SK-N-SH (cell line): ENCODE measurements around the gene HAAO. TPM values are rescaled to one million over a fixed set of nuclear protein-coding genes. Genes with fewer than 3 reads are reported as not detected.

Source experiments
- CTCF ChIA-PET: fragments of 300-600, 350-600 bp; formaldehyde crosslinking; extraction: SDS; loops from one replicate; lab custom pipeline; 2021; lab: Yijun Ruan, JAX
- POLR2A ChIA-PET: fragments of 350-600 bp; sonication (Branson Sonifier 250); formaldehyde crosslinking; extraction: SDS; loops from one replicate; lab custom pipeline; 2020; ENCODE audit warnings: antibody characterized with exemption, inconsistent platforms; lab: Yijun Ruan, JAX
- DNase-seq: peaks from one replicate; pipeline ENCODE4 v3.0.0; 2012
- H2AFZ ChIP-seq: fragments of 200-600 bp; sonication (generic); 2 replicates; pipeline ENCODE4 v1.8.1; 2016; ENCODE audit warnings: antibody characterized with exemption, mild to moderate bottlenecking, low read depth
- H3F3A ChIP-seq: fragments of 200-600 bp; sonication (generic); replicated peaks from 2 replicates; pipeline ENCODE3; 2016; ENCODE audit warnings: antibody characterized with exemption, mild to moderate bottlenecking; ENCODE audit not compliant: insufficient read depth
- H3K27ac ChIP-seq, 2 experiments: fragments of 200-500 bp in 1 of 2; fragments of 200-600 bp in 1 of 2; sonication (Bioruptor generic) in 1 of 2; sonication (generic), shearing (Covaris generic) in 1 of 2; 2 replicates each; pipeline versions ENCODE4 v1.5.1 to v1.6.1; 2014 to 2016; ENCODE audit warnings: low read depth in 2 of 2, inconsistent platforms in 1 of 2, low read length in 1 of 2, mild to moderate bottlenecking in 1 of 2, mixed read lengths in 1 of 2
- H3K27me3 ChIP-seq: fragments of 200-600 bp; sonication (generic), shearing (Covaris generic); 2 replicates; pipeline ENCODE4 v1.6.1; 2016; ENCODE audit warnings: mixed run types; ENCODE audit not compliant: insufficient read depth
- H3K36me3 ChIP-seq, 2 experiments: fragments of 200-500 bp in 1 of 2; fragments of 200-600 bp in 1 of 2; sonication (Bioruptor generic) in 1 of 2; sonication (generic) in 1 of 2; replicated peaks in 1 of 2; 2 replicates each; pipeline versions ENCODE3 to v1.5.1; 2014 to 2016; ENCODE audit warnings: low read length in 1 of 2, mild to moderate bottlenecking in 1 of 2; ENCODE audit not compliant: insufficient read depth in 2 of 2, control insufficient read depth in 1 of 2
- H3K4me1 ChIP-seq, 2 experiments: fragments of 200-500 bp in 1 of 2; fragments of 200-600 bp in 1 of 2; sonication (Bioruptor generic) in 1 of 2; sonication (generic), shearing (Covaris generic) in 1 of 2; 2 replicates each; pipeline versions ENCODE4 v1.5.1 to v1.6.1; 2014 to 2016; ENCODE audit warnings: low read depth in 1 of 2, low read length in 1 of 2, mixed run types in 1 of 2; ENCODE audit not compliant: insufficient read depth in 2 of 2, control insufficient read depth in 1 of 2
- H3K4me2 ChIP-seq: fragments of 200-600 bp; sonication (generic), shearing (Covaris generic); 2 replicates; pipeline ENCODE4 v1.6.1; 2017; ENCODE audit warnings: mixed run types
- H3K4me3 ChIP-seq, 2 experiments: fragments of 200-500 bp in 1 of 2; fragments of 200-600 bp in 1 of 2; sonication (Bioruptor generic) in 1 of 2; sonication (generic), shearing (Covaris generic) in 1 of 2; 2 replicates each; pipeline versions ENCODE4 v1.5.1 to v1.8.1; 2014 to 2016; ENCODE audit warnings: low read depth in 2 of 2, inconsistent platforms in 1 of 2, low read length in 1 of 2, mild to moderate bottlenecking in 1 of 2, mixed read lengths in 1 of 2, moderate library complexity in 1 of 2
- H3K79me2 ChIP-seq: fragments of 200-600 bp; sonication (generic); 2 replicates; pipeline ENCODE4 v1.8.1; 2017; ENCODE audit warnings: mild to moderate bottlenecking; ENCODE audit not compliant: insufficient read depth
- H3K9ac ChIP-seq: fragments of 200-600 bp; sonication (generic); 2 replicates; pipeline ENCODE4 v1.6.1; 2017; ENCODE audit warnings: mixed run types
- H3K9me2 ChIP-seq: fragments of 200-600 bp; sonication (generic); 2 replicates; pipeline ENCODE4 v1.6.1; 2017; ENCODE audit warnings: mixed run types
- H3K9me3 ChIP-seq: fragments of 200-600 bp; sonication (generic); 2 replicates; pipeline ENCODE4 v1.6.1; 2017; ENCODE audit warnings: mixed run types, mild to moderate bottlenecking, moderate library complexity
- H4K20me1 ChIP-seq: fragments of 200-600 bp; sonication (generic); 2 replicates; pipeline ENCODE4 v1.6.1; 2017; ENCODE audit warnings: mild to moderate bottlenecking, mixed run types; ENCODE audit not compliant: insufficient read depth
- CHD2 ChIP-seq: fragments of 150-350 bp; IDR thresholded peaks from 2 replicates; pipeline ENCODE4 v1.6.1; 2018; ENCODE audit warnings: low read length; ENCODE audit not compliant: partially characterized antibody
- EZH2phosphoT487 ChIP-seq: fragments of 200-600 bp; sonication (generic); IDR thresholded peaks from 2 replicates; pipeline ENCODE4 v1.6.1; 2017; ENCODE audit warnings: low read depth, mixed run types, mild to moderate bottlenecking, antibody characterized with exemption, moderate library complexity, borderline replicate concordance
- FOSL2 ChIP-seq: IDR thresholded peaks from 2 replicates; pipeline ENCODE4 v1.4.0; 2012; ENCODE audit warnings: low read depth, mild to moderate bottlenecking, moderate library complexity, borderline replicate concordance
- GABPA ChIP-seq: IDR thresholded peaks from 2 replicates; pipeline ENCODE4 v1.4.0; 2012; ENCODE audit warnings: low read depth, mild to moderate bottlenecking
- GATA2 ChIP-seq: sonication (generic); formaldehyde crosslinking; IDR thresholded peaks from 2 replicates; pipeline ENCODE4 v1.5.0; 2020; ENCODE audit warnings: mild to moderate bottlenecking, missing genetic modification reagents
- MEF2A ChIP-seq: IDR thresholded peaks from 2 replicates; pipeline ENCODE4 v1.4.0; 2012; ENCODE audit warnings: low read depth, borderline replicate concordance
- NFIC ChIP-seq: IDR thresholded peaks from 2 replicates; pipeline ENCODE4 v1.4.0; 2012; ENCODE audit warnings: borderline replicate concordance
- POLR2AphosphoS5 ChIP-seq: IDR thresholded peaks from 2 replicates; pipeline ENCODE4 v1.6.1; 2012; ENCODE audit warnings: low read depth, low read length
- RCOR1 ChIP-seq: fragments of 150-350 bp; IDR thresholded peaks from 2 replicates; pipeline ENCODE4 v1.6.1; 2017; ENCODE audit warnings: antibody characterized with exemption, low read length
- RFX5 ChIP-seq: IDR thresholded peaks from 2 replicates; pipeline ENCODE4 v1.6.1; 2012; ENCODE audit warnings: mild to moderate bottlenecking, improper control_type of control experiment, low read length
- RXRA ChIP-seq: IDR thresholded peaks from 2 replicates; pipeline ENCODE4 v1.4.0; 2012; ENCODE audit warnings: low read depth, mild to moderate bottlenecking, borderline replicate concordance
- SIN3A ChIP-seq: IDR thresholded peaks from 2 replicates; pipeline ENCODE4 v1.6.1; 2012; ENCODE audit warnings: low read depth, mild to moderate bottlenecking, low read length, moderate library complexity, borderline replicate concordance
- SMC3 ChIP-seq: IDR thresholded peaks from 2 replicates; pipeline ENCODE4 v1.6.1; 2012; ENCODE audit warnings: low read depth, low read length, improper control_type of control experiment
- TCF12 ChIP-seq: IDR thresholded peaks from 2 replicates; pipeline ENCODE4 v1.4.0; 2012
- YY1 ChIP-seq: IDR thresholded peaks from 2 replicates; pipeline ENCODE4 v1.4.0; 2012; ENCODE audit warnings: low read depth, mild to moderate bottlenecking
- WGBS: methylation state at CpG from one replicate; pipeline ENCODE4 v1.1.6; 2017; ENCODE audit warnings: low lambda C conversion rate; 5-methylcytosine and 5-hydroxymethylcytosine counted together
- polyA plus RNA-seq, 3 experiments: library from polyadenylated mRNA; depleted of rRNA; stranded (reverse); fragments of >200 nt; gene quantifications; 2 replicates each; pipeline ENCODE4 v1.2.3, GENCODE V29; 2012
- TF ChIP-seq, protein P1 (sequence below): fragments of 200-600 bp; sonication (generic); IDR thresholded peaks from 2 replicates; pipeline ENCODE4 v1.6.1; 2017; ENCODE audit warnings: antibody characterized with exemption, mild to moderate bottlenecking, moderate library complexity
- TF ChIP-seq, protein P2 (sequence below): fragments of 150-350 bp; IDR thresholded peaks from 2 replicates; pipeline ENCODE4 v1.6.1; 2017; ENCODE audit warnings: antibody characterized with exemption, low read length, low read depth, borderline replicate concordance
- TF ChIP-seq, protein P3 (sequence below): IDR thresholded peaks from 2 replicates; pipeline ENCODE4 v1.4.0; 2012; ENCODE audit warnings: low read depth
- TF ChIP-seq, protein P4 (sequence below): IDR thresholded peaks from 2 replicates; pipeline ENCODE4; 2012

HAAO gene
- not detected in 2 replicates for polyA plus RNA-seq (2012; rRNA removed)
- polyA plus RNA-seq (2012; cell fraction: cytosol; rRNA removed): not detected in 2 replicates
- not detected in 2 replicates for polyA plus RNA-seq (2012; cell fraction: nucleus; rRNA removed)

DNA sequence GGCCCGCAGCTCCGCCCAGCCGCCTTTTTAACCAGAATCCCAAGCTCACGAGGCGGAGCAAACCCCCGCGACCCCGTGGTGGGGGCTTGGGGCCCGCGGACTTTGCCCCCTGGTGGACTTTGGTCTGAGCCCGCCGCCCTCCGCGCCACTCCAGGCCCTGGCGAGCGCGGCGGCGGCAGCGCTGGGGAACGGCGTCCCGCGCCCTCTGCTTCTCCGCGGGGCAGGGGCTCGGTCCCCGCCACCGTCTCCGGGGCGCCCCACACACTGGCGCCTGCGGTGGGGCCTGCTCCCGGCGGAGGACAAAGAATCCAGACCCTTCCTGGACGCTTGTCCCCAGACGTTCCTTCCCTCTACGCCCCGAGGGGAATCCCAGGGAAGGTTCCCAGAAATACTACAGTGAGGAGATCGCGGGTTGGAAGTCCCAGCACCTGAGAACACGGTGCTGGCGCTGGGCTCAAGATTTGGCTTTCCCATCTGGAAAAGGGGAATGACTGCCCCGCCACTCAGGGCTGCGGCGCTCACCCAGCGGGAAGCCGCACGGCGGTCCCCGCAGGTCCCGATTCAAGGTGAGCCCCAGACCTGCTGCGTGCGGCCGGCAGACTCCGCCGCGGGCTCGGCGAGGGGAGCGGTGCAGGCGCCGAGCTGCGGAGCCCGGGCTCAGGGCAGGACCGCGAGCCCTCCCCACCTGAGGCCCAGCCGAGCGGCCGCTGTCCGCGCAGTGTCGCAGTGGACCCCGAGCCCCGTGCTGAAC is at the start of gene HAAO:
Gene HAAO (minus strand): TSS at position 1 of the 751 bp plus-strand sequence. CDS start 47 bp downstream, outside the sequence.
- Histone ChIP-seq H3K79me2 (no peaks in the 10 kb centered on the region), H3F3A (no peaks in the 10 kb centered on the region), H3K27ac (no peak within 1 kb of the TSS), H3K9me2 (no peaks in the 10 kb centered on the region), H3K27me3 (no peaks in the 10 kb centered on the region), H3K4me3 (no peak within 1 kb of the TSS), H2AFZ (no peak within 1 kb of the TSS), H3K9ac (no peak within 1 kb of the TSS), H3K4me2 (no peak within 1 kb of the TSS), H4K20me1 (no peaks in the 10 kb centered on the region), H3K36me3 (no peaks in the 10 kb centered on the region), H3K9me3 (no peaks in the 10 kb centered on the region), H3K4me1 (peaks cover 0 to 10% of the 10 kb centered on the region in 2 experiments; a peak in 1 of 4 replicates)
- WGBS: 91% methylated on average over 40 of the region's 75 CpGs
- TF ChIP-seq RXRA (no peak), EZH2phosphoT487 (no peak), MEF2A (no peak), RFX5 (no peak), NFIC (no peak), TCF12 (no peak), YY1 (no peak), SIN3A (no peak), GATA2 (CRISPR knock-in tag) (no peak)
- TF ChIP-seq, protein P1, sequence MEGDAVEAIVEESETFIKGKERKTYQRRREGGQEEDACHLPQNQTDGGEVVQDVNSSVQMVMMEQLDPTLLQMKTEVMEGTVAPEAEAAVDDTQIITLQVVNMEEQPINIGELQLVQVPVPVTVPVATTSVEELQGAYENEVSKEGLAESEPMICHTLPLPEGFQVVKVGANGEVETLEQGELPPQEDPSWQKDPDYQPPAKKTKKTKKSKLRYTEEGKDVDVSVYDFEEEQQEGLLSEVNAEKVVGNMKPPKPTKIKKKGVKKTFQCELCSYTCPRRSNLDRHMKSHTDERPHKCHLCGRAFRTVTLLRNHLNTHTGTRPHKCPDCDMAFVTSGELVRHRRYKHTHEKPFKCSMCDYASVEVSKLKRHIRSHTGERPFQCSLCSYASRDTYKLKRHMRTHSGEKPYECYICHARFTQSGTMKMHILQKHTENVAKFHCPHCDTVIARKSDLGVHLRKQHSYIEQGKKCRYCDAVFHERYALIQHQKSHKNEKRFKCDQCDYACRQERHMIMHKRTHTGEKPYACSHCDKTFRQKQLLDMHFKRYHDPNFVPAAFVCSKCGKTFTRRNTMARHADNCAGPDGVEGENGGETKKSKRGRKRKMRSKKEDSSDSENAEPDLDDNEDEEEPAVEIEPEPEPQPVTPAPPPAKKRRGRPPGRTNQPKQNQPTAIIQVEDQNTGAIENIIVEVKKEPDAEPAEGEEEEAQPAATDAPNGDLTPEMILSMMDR: no peak
- TF ChIP-seq, protein P2, sequence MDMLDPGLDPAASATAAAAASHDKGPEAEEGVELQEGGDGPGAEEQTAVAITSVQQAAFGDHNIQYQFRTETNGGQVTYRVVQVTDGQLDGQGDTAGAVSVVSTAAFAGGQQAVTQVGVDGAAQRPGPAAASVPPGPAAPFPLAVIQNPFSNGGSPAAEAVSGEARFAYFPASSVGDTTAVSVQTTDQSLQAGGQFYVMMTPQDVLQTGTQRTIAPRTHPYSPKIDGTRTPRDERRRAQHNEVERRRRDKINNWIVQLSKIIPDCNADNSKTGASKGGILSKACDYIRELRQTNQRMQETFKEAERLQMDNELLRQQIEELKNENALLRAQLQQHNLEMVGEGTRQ: no peak
- TF ChIP-seq, protein P3, sequence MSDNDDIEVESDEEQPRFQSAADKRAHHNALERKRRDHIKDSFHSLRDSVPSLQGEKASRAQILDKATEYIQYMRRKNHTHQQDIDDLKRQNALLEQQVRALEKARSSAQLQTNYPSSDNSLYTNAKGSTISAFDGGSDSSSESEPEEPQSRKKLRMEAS: no peak
- ChIA-PET POLR2A (interaction anchor here (0.8 kb wide), 1 partner anchor 17 kb away, joined by 4 read pairs; no protein-coding TSS in a partner anchor), CTCF (interaction anchor here (0.9 to 1.2 kb wide), 5 partner anchors 8 to 129 kb away, joined by 3 to 4 read pairs (median 3); no protein-coding TSS in a partner anchor)
- DNase-seq: peak; percentile 35

DNA sequence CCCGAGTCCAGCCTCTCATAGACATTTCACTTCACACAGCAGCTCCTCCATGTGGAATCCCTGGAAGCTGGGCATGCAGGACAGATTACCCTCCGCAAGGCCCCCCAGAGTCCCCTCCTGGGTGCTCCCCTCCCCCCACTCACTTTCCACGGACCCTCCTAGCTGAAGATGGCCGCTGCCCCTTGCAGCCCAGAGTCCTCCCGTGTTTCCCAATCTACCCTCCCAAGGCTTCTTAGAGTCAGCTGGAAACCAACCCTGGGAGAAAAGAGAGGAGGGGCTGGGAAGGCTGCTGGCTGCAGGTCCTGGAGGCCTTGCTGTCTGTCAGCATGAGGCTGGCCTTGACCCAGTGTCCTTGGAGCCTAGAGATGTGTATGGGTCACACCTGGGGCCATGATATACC is 49.0 kb upstream of the HAAO start:
- DNase-seq: no peak
- POLR2A ChIA-PET: no interaction called here
- no peaks in the 10 kb centered on the region for H3K9me2 ChIP-seq
- no peak overlapping the region for H3K4me2 ChIP-seq
- no peaks in the 10 kb centered on the region for H3K79me2 ChIP-seq
- no peaks in the 10 kb centered on the region for H3K9me3 ChIP-seq
- no peak overlapping the region for H3K4me3 ChIP-seq
- no peaks in the 10 kb centered on the region for H3K27me3 ChIP-seq
- H3F3A ChIP-seq: no peaks in the 10 kb centered on the region
- no peak overlapping the region for H2AFZ ChIP-seq
- H4K20me1 ChIP-seq: no peaks in the 10 kb centered on the region
- 61% methylated on average over 5 of the region's 5 CpGs for WGBS
- CTCF ChIA-PET: interaction anchor here (0.7 to 7.1 kb wide), 5 partner anchors 13 to 756 kb away, joined by 3 to 77 read pairs (median 4); no protein-coding TSS in a partner anchor
- H3K27ac ChIP-seq: no peak overlapping the region
- no peaks in the 10 kb centered on the region; a peak in 1 of 4 replicates for H3K4me1 ChIP-seq
- no peaks in the 10 kb centered on the region for H3K36me3 ChIP-seq
- H3K9ac ChIP-seq: no peak overlapping the region
- no peak for TF ChIP-seq YY1
- TF ChIP-seq RCOR1: no peak
- TF ChIP-seq, protein P4, sequence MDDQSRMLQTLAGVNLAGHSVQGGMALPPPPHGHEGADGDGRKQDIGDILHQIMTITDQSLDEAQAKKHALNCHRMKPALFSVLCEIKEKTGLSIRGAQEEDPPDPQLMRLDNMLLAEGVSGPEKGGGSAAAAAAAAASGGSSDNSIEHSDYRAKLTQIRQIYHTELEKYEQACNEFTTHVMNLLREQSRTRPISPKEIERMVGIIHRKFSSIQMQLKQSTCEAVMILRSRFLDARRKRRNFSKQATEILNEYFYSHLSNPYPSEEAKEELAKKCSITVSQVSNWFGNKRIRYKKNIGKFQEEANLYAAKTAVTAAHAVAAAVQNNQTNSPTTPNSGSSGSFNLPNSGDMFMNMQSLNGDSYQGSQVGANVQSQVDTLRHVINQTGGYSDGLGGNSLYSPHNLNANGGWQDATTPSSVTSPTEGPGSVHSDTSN: no peak
- TF ChIP-seq, protein P1: no peak
- no peak for TF ChIP-seq SMC3
- TF ChIP-seq CHD2: no peak
- no peak for TF ChIP-seq POLR2AphosphoS5
- TF ChIP-seq MEF2A: no peak
- no peak for TF ChIP-seq FOSL2
- TF ChIP-seq, protein P3: no peak
- no peak for TF ChIP-seq GABPA
- no peak for TF ChIP-seq GATA2 (CRISPR knock-in tag)
